A549 treated with AZD2906 at 1 μM for 4 hours (cell line): ENCODE results near the gene MAP3K7CL. TPM values are rescaled to one million over a fixed set of nuclear protein-coding genes. Genes with fewer than 3 reads are reported as not detected.

Source experiments
- total RNA-seq: library from RNA; stranded (reverse); fragments of 200-300 nt; extraction: Qiagen RNA extraction; gene quantifications from 5 replicates; pipeline ENCODE4 v1.2.3, GENCODE V29; 2022

MAP3K7CL gene, protein sequence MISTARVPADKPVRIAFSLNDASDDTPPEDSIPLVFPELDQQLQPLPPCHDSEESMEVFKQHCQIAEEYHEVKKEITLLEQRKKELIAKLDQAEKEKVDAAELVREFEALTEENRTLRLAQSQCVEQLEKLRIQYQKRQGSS
- 1.2 to 2.5 TPM (median 1.9 TPM) in 5 replicates for total RNA-seq

DNA sequence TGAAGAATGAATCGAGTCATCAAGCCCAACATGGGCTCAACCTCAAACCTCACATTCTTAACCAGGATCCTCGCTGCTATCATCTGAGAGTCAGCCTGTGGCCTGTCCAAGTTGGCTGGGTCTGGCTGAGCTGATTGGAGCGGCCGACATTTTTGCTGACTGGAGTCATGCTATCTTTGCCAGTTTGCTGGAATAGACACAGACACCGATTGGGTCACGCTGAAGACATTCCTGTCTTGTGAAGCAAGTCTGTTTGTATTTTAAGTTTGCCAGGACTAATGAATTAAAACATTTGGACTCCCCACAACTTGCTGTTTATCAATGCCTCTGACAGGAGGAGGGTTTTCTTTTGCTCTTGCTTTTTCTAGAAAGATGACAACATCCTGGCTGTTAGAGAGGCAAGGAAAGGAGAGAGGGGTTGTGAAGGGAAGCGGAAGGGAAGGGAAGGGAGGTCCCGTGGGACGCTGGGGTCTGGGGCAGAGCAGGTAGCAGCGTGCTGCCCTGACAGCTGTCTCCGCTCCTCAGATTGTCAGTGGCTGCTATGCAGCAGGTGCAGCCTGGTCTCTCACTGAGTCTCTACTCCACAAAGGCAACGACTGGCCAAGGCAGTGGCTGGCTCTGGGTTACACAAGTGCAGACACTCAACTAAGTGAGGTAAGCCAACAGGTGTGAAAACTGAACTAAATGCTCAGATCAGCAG is at the start of gene MAP3K7CL:
MAP3K7CL (plus strand) TSS at position 375 of the 700 bp plus-strand sequence. CDS start 2,701 bp downstream, outside the sequence.

Other genes starting within 250 kb of the MAP3K7CL start
- 4.2 to 6.5 TPM (median 5.6 TPM) in 5 replicates for gene LTN1, start 137.8 kb upstream of the MAP3K7CL start, total RNA-seq
- gene RWDD2B, start 111.3 kb upstream of the MAP3K7CL start, total RNA-seq: 9.5 to 10.8 TPM (median 10.1 TPM) in 5 replicates
- gene USP16, start 106.0 kb upstream of the MAP3K7CL start, total RNA-seq: 19.7 to 26.6 TPM (median 20.0 TPM) in 5 replicates
- gene CCT8, start 57.0 kb upstream of the MAP3K7CL start, total RNA-seq: 153 to 193 TPM (median 162 TPM) in 5 replicates
- gene BACH1, start 168.3 kb downstream of the MAP3K7CL start, total RNA-seq: 3.6 to 7.2 TPM (median 5.1 TPM) in 5 replicates